PC-9 (cell line): Measurements from ENCODE around the gene ESPNL.

Experiments
- EZH2 ChIP-seq: fragments of 200-600 bp; sonication (generic); IDR thresholded peaks from 2 replicates; pipeline ENCODE4 v1.8.0; 2017; ENCODE audit warnings: antibody characterized with exemption, low read depth
- TF ChIP-seq, protein P1 (sequence below): fragments of 200-600 bp; sonication (generic); conservative IDR thresholded peaks from 2 replicates; pipeline ENCODE4 v1.6.1; 2017; ENCODE audit warnings: mixed run types, antibody characterized with exemption, mild to moderate bottlenecking, moderate library complexity

- TF ChIP-seq, protein P1, sequence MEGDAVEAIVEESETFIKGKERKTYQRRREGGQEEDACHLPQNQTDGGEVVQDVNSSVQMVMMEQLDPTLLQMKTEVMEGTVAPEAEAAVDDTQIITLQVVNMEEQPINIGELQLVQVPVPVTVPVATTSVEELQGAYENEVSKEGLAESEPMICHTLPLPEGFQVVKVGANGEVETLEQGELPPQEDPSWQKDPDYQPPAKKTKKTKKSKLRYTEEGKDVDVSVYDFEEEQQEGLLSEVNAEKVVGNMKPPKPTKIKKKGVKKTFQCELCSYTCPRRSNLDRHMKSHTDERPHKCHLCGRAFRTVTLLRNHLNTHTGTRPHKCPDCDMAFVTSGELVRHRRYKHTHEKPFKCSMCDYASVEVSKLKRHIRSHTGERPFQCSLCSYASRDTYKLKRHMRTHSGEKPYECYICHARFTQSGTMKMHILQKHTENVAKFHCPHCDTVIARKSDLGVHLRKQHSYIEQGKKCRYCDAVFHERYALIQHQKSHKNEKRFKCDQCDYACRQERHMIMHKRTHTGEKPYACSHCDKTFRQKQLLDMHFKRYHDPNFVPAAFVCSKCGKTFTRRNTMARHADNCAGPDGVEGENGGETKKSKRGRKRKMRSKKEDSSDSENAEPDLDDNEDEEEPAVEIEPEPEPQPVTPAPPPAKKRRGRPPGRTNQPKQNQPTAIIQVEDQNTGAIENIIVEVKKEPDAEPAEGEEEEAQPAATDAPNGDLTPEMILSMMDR = no peak
- TF ChIP-seq EZH2 = no peak
These were observed 29.2 kb downstream of the ESPNL start for GRCh38 chr2:238129166-238130010.
